ENCODE data around the gene FBXO48. TPM values are rescaled to one million over a fixed set of nuclear protein-coding genes. Genes with fewer than 3 reads are reported as not detected.

Gene FBXO48, protein sequence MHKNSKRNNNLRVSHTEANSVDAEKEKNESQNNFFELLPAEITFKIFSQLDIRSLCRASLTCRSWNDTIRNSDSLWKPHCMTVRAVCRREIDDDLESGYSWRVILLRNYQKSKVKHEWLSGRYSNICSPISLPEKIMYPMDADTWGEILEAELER
- total RNA-seq (2014; rRNA removed; shearing (Covaris generic)) = 0.43 and 0.67 TPM in 2 replicates

DNA sequence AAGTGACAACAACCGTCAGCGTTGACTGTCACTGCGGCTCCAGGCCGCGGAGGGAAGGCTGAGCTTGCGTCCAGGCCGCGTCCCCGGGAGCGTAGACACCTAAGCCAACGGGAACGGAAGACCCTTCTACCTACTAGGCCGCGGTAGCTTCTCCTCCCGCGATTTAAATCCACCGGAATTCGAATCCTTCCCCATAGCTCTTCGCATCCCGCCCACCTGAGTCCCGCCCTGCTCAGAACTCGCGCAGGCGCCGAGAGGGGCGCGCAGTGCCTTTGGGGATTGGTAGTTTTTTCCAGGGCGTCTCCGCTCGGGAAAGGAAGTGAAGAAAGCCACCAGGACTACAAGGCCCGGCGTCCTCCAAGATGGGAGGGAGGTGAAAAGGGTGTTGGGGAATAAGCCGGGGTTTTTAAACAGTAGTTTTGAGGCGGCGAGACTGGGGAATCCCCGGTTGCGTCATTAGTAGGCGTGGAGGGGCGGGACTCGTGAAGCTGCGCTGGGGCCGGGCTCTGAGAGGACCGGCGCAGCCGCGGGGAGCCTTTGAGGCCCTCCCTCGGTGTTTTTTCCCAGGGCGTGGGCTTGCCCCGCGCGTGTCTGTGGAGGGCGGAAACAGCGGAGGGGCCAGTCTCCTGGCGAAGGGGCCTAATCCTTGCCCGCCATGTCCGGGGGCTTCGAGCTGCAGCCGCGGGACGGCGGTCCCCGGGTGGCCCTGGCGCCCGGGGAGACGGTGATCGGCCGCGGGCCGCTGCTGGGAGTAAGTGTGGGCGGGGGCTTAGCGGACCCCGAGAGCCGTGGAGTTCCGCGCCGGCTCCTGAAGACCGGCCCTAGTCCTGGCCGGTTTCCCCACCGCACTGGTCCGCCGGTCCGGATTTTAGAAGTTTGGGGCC lies at the start of gene FBXO48, which contains the start of gene APLF:
TSS of gene FBXO48 (minus strand) at position 218 of the 884 bp plus-strand sequence. CDS start 2,149 bp downstream, outside the sequence.
TSS of gene APLF (plus strand) at position 509 of the 884 bp plus-strand sequence. CDS start at position 656, 147 bp downstream.
- DNase-seq (ENCODE audit: low spot score) = peak; percentile 99

DNA sequence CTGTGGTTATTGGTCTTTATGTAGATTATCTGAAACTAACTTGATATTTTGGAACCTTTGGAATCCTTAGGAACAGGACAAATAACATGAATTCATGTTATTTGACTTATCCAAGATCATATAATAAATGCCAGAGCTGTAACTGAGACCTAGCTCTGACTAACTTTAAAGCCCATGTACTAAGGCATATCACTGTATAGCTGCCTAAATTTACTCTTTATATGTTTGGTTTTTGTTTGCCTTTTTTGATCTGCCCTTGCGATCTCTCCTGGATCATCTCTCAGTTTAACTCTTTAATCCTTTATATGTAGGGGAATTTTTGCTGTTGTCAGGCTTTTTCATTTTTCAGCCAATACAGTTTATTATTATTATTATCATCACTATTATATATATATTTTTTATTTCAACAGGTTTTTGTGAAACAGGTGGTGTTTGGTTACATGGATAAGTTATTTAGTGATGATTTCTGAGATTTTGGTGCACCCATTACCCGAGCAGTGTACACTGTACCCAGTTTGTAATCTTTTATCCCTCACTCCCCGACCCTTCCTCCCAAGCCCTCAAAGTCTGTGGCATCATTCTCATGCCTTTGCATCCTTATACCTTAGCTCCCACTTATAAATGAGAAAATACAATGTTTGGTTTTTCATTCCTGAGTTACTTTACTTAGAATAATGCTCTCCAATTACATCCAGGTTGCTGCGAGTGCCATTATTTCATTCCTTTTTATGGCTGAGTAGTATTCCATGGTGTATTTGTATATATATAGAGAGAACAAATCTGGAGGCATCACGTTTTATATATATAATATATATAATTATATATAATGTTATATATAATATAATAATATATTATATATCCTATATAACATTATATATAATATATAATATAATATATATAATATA lies 49.2 kb upstream of the FBXO48 start:
- DNase-seq (ENCODE audit: low spot score) = no peak

DNA sequence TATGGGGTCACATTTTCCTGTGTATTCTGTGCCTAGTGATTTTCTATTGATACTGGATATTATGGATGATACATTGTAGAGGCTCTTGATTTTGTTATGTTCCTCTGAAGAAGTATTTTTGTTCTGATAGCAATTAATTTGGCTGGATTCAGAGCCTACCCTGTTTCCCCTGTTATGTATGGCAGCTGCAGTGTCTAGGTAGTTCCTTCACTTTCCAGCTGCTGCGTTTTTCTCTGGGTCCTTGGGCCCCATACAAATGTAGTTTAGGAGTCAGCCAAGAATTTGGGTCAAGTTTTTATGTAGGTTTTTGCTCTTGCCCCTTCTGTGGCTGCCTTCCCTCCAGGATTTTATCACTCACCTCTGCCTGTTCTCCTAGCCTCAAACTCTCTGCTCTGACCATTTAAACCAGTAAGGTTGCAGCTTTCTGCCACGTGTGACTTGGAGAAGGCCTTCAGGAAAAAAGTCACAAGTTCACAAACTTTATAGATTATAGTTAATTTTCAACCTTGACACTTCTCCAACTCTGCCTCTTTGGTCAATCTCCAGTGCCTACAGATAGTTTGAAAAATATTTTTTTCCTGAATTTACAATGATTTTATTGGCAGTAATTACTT lies 47.3 kb upstream of the FBXO48 start:
- DNase-seq (ENCODE audit: low spot score) = no peak

DNA sequence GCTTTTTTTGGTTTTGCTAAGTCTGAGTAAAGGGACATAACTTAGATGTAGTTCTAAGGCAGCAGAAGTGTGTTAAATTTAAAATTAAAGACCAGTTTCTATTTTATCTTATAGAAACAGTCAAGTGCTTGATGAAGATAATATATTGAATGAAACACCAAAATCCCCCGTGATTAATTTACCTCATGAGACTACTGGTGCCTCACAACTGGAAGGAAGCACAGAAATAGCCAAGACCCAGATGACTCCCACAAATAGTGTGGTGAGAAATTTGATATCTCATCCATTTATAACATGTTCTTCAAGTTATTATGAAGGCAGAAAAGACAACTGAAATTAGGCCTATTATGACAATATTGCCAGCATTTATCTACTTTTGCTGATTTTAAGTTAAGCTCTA lies 45.9 kb upstream of the FBXO48 start:
- DNase-seq (ENCODE audit: low spot score) = no peak

DNA sequence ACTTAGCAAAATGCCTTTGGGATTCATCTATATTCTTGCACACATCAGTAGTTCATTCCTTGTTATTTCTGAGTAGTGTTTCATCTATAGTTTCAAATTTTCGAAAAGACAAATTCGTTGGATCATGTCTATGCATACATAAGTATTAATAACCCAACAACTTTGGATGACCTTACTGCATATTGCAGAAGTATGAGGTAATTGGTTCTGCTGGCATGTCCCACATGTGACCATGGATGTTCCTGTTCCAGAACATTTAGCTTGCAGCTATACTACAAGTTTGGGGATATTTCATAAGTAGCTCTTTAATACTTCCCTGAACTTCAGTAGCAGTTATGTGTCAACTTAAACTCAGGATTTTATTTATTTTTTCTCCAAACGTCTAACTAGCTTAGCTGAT lies 45.2 kb upstream of the FBXO48 start:
- no peak for DNase-seq (ENCODE audit: low spot score)

DNA sequence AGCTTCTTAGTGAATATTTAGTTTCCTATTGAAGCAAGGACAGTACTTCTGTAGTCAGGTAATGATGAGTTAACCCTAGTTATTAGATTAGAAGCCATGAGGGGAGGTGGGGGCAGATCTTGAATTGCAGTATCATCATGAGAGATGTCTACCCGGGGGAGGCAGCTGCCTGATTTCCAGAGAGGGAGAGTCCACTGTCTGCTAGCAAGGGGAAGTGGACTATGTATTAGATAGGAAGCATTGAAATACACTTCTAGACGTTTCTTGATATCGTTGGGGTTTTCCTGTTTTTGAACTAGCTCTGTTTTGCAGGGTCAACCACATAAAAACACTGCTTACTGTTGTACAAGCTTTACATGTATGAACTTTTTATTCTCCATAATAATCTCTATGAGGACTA lies 39.1 kb upstream of the FBXO48 start:
- DNase-seq (ENCODE audit: low spot score) = no peak

DNA sequence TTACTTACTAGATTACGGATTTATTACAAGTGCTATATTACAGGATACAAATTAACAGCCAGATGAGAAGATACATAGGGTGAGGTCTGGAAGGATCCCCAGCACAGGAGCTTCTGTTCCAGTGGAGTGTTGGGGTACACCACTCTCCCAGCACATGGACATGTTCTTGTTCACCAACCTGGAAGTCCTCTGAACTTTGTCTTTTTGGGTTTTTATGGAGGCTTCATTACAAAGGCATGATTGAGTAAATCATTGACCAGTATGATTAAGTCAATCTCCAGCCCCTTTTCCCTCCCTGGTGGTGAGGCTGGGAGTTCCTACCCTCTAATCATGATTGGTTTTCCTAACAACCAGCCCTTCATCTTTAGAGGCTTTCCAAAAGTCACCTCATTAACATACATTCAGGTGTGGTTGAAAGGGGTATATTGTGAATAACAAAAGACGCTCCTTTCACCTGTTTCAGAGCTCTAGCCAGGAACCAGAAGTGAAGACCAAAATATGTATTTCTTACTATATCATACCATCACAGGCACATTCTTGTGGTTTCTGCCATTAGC lies 38.6 kb upstream of the FBXO48 start:
- no peak for DNase-seq (ENCODE audit: low spot score)

DNA sequence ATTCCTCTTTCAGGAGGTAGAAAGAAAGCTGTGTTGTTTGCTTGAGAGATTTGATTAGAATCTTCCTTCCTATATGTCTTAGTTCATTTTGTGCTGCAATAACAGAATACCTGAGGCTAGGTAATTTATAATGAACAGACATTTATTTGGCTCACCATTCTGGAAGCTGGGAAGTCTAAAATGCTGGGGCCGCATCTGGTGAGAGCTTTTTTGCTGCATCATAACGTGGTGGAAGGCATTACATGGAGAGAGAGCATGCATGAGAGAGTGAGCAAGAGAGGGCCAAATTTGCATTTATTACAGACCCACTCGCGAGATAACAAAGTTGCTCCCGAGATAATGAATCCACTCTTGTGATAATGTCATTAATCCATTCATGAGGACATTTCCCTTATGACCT lies 34.7 kb upstream of the FBXO48 start:
- no peak for DNase-seq (ENCODE audit: low spot score)

DNA sequence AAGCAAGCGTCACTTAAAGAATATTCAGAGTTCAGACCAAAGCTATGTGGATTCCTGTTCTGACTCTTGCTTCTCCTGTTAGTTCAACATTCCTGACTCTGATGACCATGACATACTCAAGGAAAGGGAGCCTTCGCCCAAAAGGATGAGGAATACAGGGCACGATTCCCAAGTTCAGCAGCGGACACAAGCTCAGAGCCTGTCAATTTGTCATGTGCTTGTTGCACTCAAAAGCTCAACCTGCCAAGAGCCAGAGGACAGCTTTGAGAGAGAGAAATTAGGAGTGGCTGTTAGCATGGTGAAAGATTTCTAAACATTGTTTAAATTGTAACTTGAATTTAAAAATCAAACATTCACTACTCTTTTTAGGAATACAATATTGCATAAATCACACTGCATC lies 33.6 kb upstream of the FBXO48 start:
- DNase-seq (ENCODE audit: low spot score) = no peak

DNA sequence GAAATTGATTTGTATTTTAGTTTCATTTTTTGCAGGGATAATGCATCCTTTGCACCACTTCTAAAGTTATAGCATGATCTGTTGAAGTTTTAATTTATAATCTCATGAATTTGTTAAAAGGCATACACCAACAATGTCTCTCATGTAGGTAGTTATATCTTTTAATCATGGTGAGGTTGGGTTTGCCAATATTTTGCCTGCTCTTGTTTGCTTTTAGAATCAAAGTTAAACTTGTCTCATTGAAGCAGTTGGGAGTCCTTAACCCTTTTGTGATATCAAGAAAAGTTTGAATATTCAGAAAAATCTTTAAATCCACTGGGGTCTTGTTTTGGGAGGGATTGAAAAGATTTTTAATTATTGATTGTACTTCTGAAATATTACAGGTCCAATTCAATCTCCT lies 32.0 kb upstream of the FBXO48 start:
- no peak for DNase-seq (ENCODE audit: low spot score)

DNA sequence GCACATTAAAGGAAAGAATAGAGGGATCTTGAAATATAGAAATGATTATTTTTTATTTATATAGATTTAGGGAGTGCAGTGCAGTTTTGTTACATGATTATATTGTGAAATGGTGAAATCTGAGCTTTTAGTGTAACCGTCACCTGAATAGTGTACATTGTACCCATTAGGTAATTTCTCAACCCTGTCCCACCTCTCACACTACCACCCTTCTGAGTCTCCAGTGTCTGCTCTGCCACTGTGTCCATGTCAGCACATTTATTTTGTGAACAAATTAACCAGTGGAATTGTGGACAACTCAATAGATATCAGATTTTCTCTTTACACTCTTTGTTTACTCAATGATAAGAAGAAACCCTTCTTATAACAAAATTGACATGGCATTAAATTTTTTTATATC lies 24.5 kb upstream of the FBXO48 start:
- no peak for DNase-seq (ENCODE audit: low spot score)

DNA sequence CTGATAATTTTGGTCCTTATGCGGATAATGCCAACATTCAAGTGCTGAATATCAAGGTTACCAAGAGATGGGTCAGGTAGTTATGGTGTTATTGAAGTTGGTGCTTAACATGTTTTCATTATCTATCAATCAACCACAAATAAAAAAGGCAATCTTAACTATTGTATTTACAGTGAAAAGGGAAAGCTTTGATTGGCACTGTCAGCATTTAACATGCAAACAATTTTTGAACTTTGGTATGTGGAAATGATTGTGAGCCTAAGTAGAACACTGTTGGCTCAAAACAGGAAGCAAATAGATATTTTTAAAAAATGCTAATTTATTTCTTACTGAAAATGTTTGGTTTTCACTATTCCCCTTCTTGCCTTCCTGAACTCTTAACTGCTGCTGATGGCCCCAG lies 22.2 kb upstream of the FBXO48 start:
- DNase-seq (ENCODE audit: low spot score) = no peak

DNA sequence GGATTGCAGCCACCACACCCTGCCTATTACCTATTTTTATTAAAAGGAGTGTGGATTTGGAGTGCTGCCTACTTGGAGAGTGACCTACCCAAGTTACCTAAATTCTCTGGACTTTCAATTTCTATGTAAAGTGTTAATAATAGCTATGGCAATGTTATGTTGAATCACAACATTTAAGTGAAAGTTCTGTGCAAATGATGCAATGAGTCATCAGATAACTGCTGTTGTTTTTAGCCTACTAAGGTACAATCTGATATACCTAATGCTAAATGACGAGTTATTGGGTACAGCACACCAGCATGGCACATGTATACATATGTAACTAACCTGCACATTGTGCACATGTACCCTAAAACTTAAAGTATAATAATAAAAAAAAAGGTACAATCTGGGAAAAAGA lies 21.5 kb upstream of the FBXO48 start:
- peak; percentile 43 for DNase-seq (ENCODE audit: low spot score)

DNA sequence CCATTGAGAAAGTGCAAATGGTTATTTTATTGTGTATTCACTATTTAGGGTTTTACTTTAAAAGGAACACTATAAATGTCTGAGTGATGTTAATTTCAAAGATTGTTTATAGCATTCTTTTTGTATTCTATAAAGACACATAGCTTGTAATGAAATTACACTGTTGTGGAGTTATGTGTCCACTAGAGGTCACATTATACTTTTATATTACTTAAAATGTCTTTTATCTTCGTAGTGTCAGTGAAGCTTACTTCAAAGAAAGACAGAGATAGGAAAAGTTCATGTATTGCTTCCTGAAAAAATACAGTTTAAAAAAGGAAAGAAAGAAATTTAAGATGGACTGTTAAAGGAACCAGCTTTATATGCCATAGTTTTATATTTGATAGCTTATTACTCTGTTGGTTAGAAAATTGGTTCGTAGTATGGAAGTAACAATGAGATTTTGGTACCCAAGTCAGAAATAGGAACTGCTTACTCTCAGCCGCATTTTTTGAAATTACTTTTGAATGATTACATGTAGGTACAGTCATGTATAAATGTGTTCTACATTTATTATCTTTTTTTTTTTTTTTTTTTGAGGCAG lies 20.8 kb upstream of the FBXO48 start:
- peak; percentile 33 for DNase-seq (ENCODE audit: low spot score)

DNA sequence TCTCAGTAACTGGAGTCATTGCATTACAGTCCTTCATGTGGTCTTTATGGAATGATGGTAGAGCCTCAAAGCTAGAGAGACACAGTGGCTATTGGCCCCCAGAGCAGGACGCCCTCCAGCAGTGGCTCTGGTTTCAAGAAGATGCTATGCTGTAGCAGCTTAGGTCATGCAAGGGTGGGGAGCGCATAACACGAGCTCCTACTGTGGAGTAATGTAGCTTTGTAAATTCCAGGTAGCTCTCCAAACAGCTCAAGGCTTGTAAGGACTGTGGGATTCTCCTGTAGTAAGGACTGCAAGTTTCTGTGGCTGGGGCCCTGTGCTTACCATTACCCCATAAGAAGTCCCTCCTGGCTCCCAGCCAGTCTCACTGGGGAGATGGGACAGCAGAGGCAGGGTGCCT lies 15.9 kb upstream of the FBXO48 start:
- DNase-seq (ENCODE audit: low spot score) = no peak

DNA sequence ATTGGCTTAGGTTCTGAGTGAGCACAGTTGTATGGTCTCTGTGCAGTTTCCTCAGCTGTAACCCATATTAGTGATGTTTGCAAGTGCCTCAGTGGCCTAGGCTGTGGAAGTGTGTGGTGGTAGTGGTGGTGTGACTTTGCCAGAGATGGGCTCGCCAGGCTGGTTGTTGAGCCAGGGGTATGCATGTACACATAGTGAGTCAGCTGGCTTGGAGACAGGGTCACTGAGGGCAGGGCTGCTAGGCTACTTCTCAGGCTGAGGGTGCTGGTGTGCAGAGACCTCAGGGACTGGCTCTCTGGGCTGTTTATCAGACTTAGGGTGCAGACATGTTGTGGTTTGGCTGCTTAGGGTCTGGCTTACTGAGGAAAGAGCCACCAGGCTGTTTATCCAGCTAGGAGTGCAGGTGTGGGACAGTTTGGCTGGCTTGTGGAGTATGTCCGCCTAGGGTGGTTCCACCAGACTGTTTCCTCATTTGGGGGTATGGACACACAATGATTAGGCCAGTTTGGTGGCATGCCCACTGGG lies 15.3 kb upstream of the FBXO48 start:
- no peak for DNase-seq (ENCODE audit: low spot score)

DNA sequence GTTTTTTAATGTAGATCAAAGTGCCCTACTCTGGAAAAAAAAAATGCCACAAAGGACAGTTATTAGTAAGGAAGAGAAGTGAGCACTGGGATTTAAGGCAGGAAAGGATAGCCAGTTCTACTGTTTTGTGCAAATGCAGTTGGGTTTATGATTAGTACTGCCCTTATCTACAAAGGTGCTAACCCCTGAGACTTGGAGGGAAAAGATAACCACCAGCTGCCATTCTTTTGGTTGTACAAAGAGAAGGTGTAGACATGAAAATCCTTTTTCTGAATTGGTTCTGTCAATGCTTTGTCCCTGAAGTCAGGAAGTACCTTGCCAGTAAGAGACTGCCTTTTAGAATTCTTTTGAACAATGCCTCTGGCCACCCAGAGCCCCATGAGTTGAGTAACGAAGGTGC lies 11.6 kb upstream of the FBXO48 start:
- DNase-seq (ENCODE audit: low spot score) = no peak

DNA sequence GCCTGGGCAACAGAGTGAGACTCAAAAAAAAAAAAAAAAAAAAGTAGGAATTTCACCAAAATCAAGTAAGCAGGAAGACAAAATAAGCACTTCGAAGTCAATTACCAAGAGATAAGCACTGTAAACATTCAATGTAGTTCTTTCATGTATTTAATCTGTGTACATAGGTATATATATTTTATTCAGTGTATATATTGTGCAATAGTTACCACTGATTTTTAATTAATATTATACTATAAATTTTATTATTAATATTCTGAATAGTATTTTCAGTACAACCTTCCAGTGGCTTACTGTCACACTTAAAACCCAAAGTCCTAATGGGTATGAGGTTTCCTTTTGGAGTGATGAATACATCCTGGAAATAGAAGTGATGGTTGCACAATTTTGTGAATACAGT lies 9.4 kb upstream of the FBXO48 start:
- DNase-seq (ENCODE audit: low spot score) = no peak

DNA sequence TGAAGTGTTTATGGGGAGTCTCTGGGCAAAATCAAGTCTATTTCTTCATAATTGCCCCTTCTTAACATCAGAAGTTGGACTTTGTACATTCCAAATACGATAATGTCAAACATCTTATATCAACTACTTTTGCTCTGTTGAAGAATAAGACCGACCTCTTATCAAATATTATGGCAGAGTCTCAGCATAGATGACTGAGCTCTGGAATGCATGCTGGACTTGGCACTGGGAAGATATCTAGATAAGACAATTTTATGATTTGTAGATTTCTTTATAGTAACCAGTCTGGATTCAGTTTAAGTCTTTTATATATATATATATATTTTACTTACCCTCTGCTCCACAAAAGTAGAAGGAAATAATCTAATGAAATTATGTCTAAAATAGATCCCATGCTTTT lies 8.5 kb upstream of the FBXO48 start:
- DNase-seq (ENCODE audit: low spot score) = no peak

DNA sequence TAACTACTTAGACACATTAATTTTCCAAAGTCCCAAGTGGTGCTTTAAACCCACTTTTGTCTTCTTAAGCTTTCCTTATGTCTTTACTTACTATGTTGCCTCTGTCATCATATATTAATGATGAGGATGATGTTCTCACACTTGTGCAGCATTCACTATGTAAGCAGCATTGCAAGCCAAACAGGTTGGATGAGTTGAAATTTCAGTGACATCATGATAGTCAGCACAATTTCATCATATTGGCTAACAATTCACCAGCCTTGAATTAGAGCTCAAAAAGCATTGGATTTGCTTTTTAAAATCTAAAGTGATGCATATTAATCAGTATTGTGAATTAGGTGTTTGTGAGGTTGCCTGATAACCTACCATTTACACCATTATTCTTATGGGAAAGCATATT lies 8.0 kb upstream of the FBXO48 start:
- DNase-seq (ENCODE audit: low spot score) = no peak

All from A172 (cell line).